H9 (cell line): ENCODE measurements around the gene CFAP299. TPM values are rescaled to one million over a fixed set of nuclear protein-coding genes. Genes with fewer than 3 reads are reported as not detected.

Experiments used
- DNase-seq: peaks from one replicate; pipeline ENCODE4 v3.0.0-alpha.2; 2017
- H2AFZ ChIP-seq: one replicate; pipeline ENCODE4 v1.6.1; 2013; ENCODE audit warnings: mild to moderate bottlenecking, low read length, control low read depth, moderate library complexity
- H2AK5ac ChIP-seq: 2 replicates; pipeline ENCODE4 v1.6.1; 2013; ENCODE audit warnings: low read length, control low read depth, mixed read lengths; ENCODE audit not compliant: insufficient read length
- H2BK120ac ChIP-seq: one replicate; pipeline ENCODE4 v1.6.1; 2013; ENCODE audit warnings: low read depth, mild to moderate bottlenecking, low read length, control low read depth, inconsistent platforms; ENCODE audit not compliant: poor library complexity, severe bottlenecking
- H2BK12ac ChIP-seq: 2 replicates; pipeline ENCODE4 v1.6.1; 2013; ENCODE audit warnings: low read length, control low read depth, mixed read lengths, low read depth; ENCODE audit not compliant: insufficient read length
- H2BK15ac ChIP-seq: 2 replicates; pipeline ENCODE4 v1.6.1; 2013; ENCODE audit warnings: low read depth, low read length, control low read depth
- H2BK20ac ChIP-seq: one replicate; pipeline ENCODE4 v1.6.1; 2013; ENCODE audit warnings: low read depth, mild to moderate bottlenecking, low read length, control low read depth, inconsistent platforms; ENCODE audit not compliant: poor library complexity, severe bottlenecking
- H2BK5ac ChIP-seq: 2 replicates; pipeline ENCODE4 v1.6.1; 2013; ENCODE audit warnings: low read length, control low read depth, mixed read lengths; ENCODE audit not compliant: insufficient read length
- H3K14ac ChIP-seq: 2 replicates; pipeline ENCODE4 v1.6.1; 2013; ENCODE audit warnings: low read length, control low read depth; ENCODE audit not compliant: insufficient read depth
- H3K18ac ChIP-seq: 2 replicates; pipeline ENCODE4 v1.6.1; 2013; ENCODE audit warnings: low read depth, mild to moderate bottlenecking, mixed read lengths, low read length, control low read depth; ENCODE audit not compliant: insufficient read length
- H3K23ac ChIP-seq: 2 replicates; pipeline ENCODE4 v1.6.1; 2013; ENCODE audit warnings: low read length, control low read depth, mixed read lengths, low read depth; ENCODE audit not compliant: insufficient read length
- H3K23me2 ChIP-seq: 2 replicates; pipeline ENCODE4 v1.6.1; 2013; ENCODE audit warnings: low read depth, mild to moderate bottlenecking, mixed read lengths, low read length, control low read depth; ENCODE audit not compliant: insufficient read length, poor library complexity, severe bottlenecking
- H3K27ac ChIP-seq: 2 replicates; pipeline ENCODE4 v1.5.1; 2013; ENCODE audit warnings: low read length, control low read depth, mixed read lengths, low read depth; ENCODE audit not compliant: insufficient read length
- H3K27me3 ChIP-seq: 2 replicates; pipeline ENCODE4 v1.6.1; 2013; ENCODE audit warnings: low read length, control low read depth, inconsistent platforms; ENCODE audit not compliant: insufficient read depth
- H3K4ac ChIP-seq: 2 replicates; pipeline ENCODE4 v1.6.1; 2013; ENCODE audit warnings: low read depth, mild to moderate bottlenecking, control low read depth, inconsistent platforms, low read length, moderate library complexity
- H3K4me1 ChIP-seq: 2 replicates; pipeline ENCODE4 v1.6.1; 2013; ENCODE audit warnings: low read length, control low read depth, inconsistent platforms; ENCODE audit not compliant: insufficient read depth
- H3K4me2 ChIP-seq: 2 replicates; pipeline ENCODE4 v1.6.1; 2013; ENCODE audit warnings: low read length, control low read depth, mixed read lengths; ENCODE audit not compliant: insufficient read length, insufficient read depth
- H3K56ac ChIP-seq: 2 replicates; pipeline ENCODE4 v1.6.1; 2013; ENCODE audit warnings: low read depth, mild to moderate bottlenecking, mixed read lengths, low read length, control low read depth; ENCODE audit not compliant: insufficient read length
- H3K79me1 ChIP-seq: 2 replicates; pipeline ENCODE4 v1.6.1; 2013; ENCODE audit warnings: low read depth, mild to moderate bottlenecking, moderate library complexity, low read length, control low read depth, inconsistent platforms; ENCODE audit not compliant: insufficient read depth, poor library complexity, severe bottlenecking
- H3K79me2 ChIP-seq: 2 replicates; pipeline ENCODE4 v1.6.1; 2013; ENCODE audit warnings: low read length, control low read depth, inconsistent platforms; ENCODE audit not compliant: insufficient read depth
- H3K9ac ChIP-seq: 2 replicates; pipeline ENCODE4 v1.6.1; 2013; ENCODE audit warnings: low read length, control low read depth, mixed read lengths; ENCODE audit not compliant: insufficient read length; ENCODE audit errors: extremely low read depth
- H3K9me3 ChIP-seq: one replicate; pipeline ENCODE4 v1.6.1; 2013; ENCODE audit warnings: low read depth, low read length, inconsistent platforms; ENCODE audit not compliant: control insufficient read depth
- H3T11ph ChIP-seq: one replicate; pipeline ENCODE4 v1.6.1; 2013; ENCODE audit warnings: mild to moderate bottlenecking, low read length, control low read depth, inconsistent platforms
- H4K20me1 ChIP-seq: one replicate; pipeline ENCODE4 v1.6.1; 2013; ENCODE audit not compliant: control insufficient read depth, insufficient read length, insufficient read depth
- H4K5ac ChIP-seq: 2 replicates; pipeline ENCODE4 v1.6.1; 2013; ENCODE audit warnings: low read depth, mild to moderate bottlenecking, mixed read lengths, low read length, control low read depth; ENCODE audit not compliant: insufficient read length
- H4K8ac ChIP-seq: replicated peaks from 2 replicates; pipeline ENCODE4 v1.6.1; 2013; ENCODE audit warnings: low read length, control low read depth, mixed read lengths, low read depth; ENCODE audit not compliant: insufficient read length
- H4K91ac ChIP-seq: 2 replicates; pipeline ENCODE4 v1.6.1; 2013; ENCODE audit warnings: low read depth, mild to moderate bottlenecking, moderate library complexity, mixed read lengths, low read length, control low read depth; ENCODE audit not compliant: insufficient read length
- H3K27ac Mint-ChIP-seq, 3 experiments: 2 replicates in 2 of 3; 3 replicates in 1 of 3; pipeline ENCODE4 v1.8.0; 2020 to 2021; ENCODE audit warnings: mixed read lengths in 3 of 3, mild to moderate bottlenecking in 1 of 3, moderate library complexity in 1 of 3
- H3K27me3 Mint-ChIP-seq: 2 replicates; pipeline ENCODE4 v1.8.0; 2021; ENCODE audit warnings: low read depth, mild to moderate bottlenecking, moderate library complexity, mixed read lengths
- H3K36me3 Mint-ChIP-seq, 3 experiments: 2 replicates in 2 of 3; 3 replicates in 1 of 3; pipeline ENCODE4 v1.8.0; 2020 to 2021; ENCODE audit warnings: low read depth in 3 of 3, mixed read lengths in 3 of 3; ENCODE audit not compliant: insufficient read depth in 1 of 3
- H3K4me1 Mint-ChIP-seq, 2 experiments: 2 replicates each; pipeline ENCODE4 v1.8.0; 2020; ENCODE audit warnings: mixed read lengths in 2 of 2
- H3K4me3 Mint-ChIP-seq, 2 experiments: 2 replicates in 1 of 2; 3 replicates in 1 of 2; pipeline ENCODE4 v1.8.0; 2020 to 2021; ENCODE audit warnings: mild to moderate bottlenecking in 2 of 2, mixed read lengths in 2 of 2, moderate library complexity in 1 of 2
- H3K9me3 Mint-ChIP-seq, 2 experiments: 2 replicates in 1 of 2; 3 replicates in 1 of 2; pipeline ENCODE4 v1.8.0; 2020; ENCODE audit warnings: mild to moderate bottlenecking in 2 of 2, mixed read lengths in 2 of 2, moderate library complexity in 1 of 2
- total RNA-seq: library from RNA; stranded (reverse); gene quantifications from 2 replicates; pipeline ENCODE4 v1.2.1, GENCODE V29; 2021
- TF ChIP-seq, protein P1 (sequence below): fragments of 200-600 bp; sonication (generic); conservative IDR thresholded peaks from 3 replicates; pipeline ENCODE4 v1.8.0; 2021; ENCODE audit warnings: antibody characterized with exemption, mild to moderate bottlenecking

The CFAP299 gene
- total RNA-seq, 1 experiment from 2014 or later: not detected

DNA sequence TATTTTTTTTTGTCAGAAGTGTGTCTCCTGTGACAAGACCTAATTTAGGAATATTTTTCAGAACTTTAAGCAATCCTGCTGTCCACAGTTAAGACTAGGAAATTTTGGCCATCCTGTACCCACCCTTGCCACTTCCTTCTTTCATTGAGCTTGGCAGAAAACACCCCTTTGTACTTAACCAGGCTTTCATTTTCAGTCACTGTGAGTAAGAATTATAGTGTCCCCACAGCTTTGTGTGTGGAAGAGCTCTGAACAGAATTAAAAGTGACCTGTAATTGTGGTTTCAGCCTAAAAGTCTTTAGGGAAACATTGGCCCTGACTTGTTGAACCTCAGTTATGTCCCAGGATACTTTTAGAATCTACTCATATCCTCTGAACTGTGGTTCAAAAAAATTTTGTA lies 541.3 kb downstream of the CFAP299 start:
- H3K4me3 Mint-ChIP-seq: no peak overlapping the region
- Histone ChIP-seq H4K5ac (no peak overlapping the region), H3K23me2 (no peaks in the 10 kb centered on the region), H3K4me1 (no peaks in the 10 kb centered on the region), H3K4ac (no peak overlapping the region), H4K20me1 (no peaks in the 10 kb centered on the region), H2BK120ac (no peak overlapping the region), H3K4me2 (no peak overlapping the region), H2BK15ac (no peak overlapping the region), H3K56ac (no peak overlapping the region), H3T11ph (no peak overlapping the region), H2BK5ac (no peak overlapping the region), H2BK12ac (no peak overlapping the region), H3K27ac (no peak overlapping the region), H3K9me3 (no peaks in the 10 kb centered on the region), H3K18ac (no peak overlapping the region), H2BK20ac (no peak overlapping the region), H3K27me3 (no peaks in the 10 kb centered on the region), H3K14ac (no peak overlapping the region), H3K9ac (no peak overlapping the region), H2AFZ (peak overlapping the region; percentile 14), H4K8ac (no peak overlapping the region), H2AK5ac (no peak overlapping the region), H3K23ac (no peak overlapping the region), H3K79me1 (no peaks in the 10 kb centered on the region), H4K91ac (no peak overlapping the region), H3K79me2 (no peaks in the 10 kb centered on the region)
- no peak overlapping the region for H3K27ac Mint-ChIP-seq
- TF ChIP-seq, protein P1, sequence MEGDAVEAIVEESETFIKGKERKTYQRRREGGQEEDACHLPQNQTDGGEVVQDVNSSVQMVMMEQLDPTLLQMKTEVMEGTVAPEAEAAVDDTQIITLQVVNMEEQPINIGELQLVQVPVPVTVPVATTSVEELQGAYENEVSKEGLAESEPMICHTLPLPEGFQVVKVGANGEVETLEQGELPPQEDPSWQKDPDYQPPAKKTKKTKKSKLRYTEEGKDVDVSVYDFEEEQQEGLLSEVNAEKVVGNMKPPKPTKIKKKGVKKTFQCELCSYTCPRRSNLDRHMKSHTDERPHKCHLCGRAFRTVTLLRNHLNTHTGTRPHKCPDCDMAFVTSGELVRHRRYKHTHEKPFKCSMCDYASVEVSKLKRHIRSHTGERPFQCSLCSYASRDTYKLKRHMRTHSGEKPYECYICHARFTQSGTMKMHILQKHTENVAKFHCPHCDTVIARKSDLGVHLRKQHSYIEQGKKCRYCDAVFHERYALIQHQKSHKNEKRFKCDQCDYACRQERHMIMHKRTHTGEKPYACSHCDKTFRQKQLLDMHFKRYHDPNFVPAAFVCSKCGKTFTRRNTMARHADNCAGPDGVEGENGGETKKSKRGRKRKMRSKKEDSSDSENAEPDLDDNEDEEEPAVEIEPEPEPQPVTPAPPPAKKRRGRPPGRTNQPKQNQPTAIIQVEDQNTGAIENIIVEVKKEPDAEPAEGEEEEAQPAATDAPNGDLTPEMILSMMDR: no peak
- no peaks in the 10 kb centered on the region for H3K27me3 Mint-ChIP-seq
- no peaks in the 10 kb centered on the region for H3K36me3 Mint-ChIP-seq
- no peaks in the 10 kb centered on the region for H3K9me3 Mint-ChIP-seq
- H3K4me1 Mint-ChIP-seq: peaks cover 4% of the 10 kb centered on the region in 2 experiments
- no peak for DNase-seq
